T-cell (primary cell): Measurements from ENCODE around the gene ARPP21. TPM values are rescaled to one million over a fixed set of nuclear protein-coding genes. Genes with fewer than 3 reads are reported as not detected.

ENCODE experiments used
- ATAC-seq, 4 experiments: fragments of 200-7000 bp in 3 of 4; fragments of 150-1000 bp in 1 of 4; cut with Tn5 transposase; replicated peaks in 1 of 4; 1 replicate in 3 of 4; 2 replicates in 1 of 4; pipeline ENCODE4 v1.10.0; 2021; ENCODE audit warnings: moderate library complexity in 3 of 4, mild to moderate bottlenecking in 2 of 4, moderate number of reproducible peaks in 1 of 4
- CTCF ChIA-PET, 2 donors: fragments of 300-600 bp; sonication (Branson Sonifier 250); formaldehyde crosslinking; loops; one replicate each; lab custom pipeline; 2022; ENCODE audit warnings: antibody characterized with exemption in 2 of 2; lab: Charles Lee
- POLR2A ChIA-PET, 2 donors: fragments of 300-600 bp; sonication (Branson Sonifier 250); formaldehyde crosslinking; loops; one replicate each; lab custom pipeline; 2022; ENCODE audit warnings: antibody characterized with exemption in 2 of 2; lab: Charles Lee
- DNase-seq, 35 experiments: peaks; one replicate each; pipeline versions ENCODE4 v3.0.0 to v3.0.0-alpha.2; 2013 to 2023
- H3K27ac ChIP-seq: one replicate; pipeline ENCODE4 v1.5.1; 2013; ENCODE audit warnings: low read length
- H3K27me3 ChIP-seq, 2 experiments: replicated peaks in 1 of 2; 1 replicate in 1 of 2; 2 replicates in 1 of 2; pipeline versions ENCODE4 v1.6.1 to v1.7.0; 2013; ENCODE audit warnings: low read length in 1 of 2, mixed read lengths in 1 of 2; ENCODE audit not compliant: control insufficient read depth in 2 of 2, insufficient read depth in 2 of 2; ENCODE audit errors: extremely low read depth in 1 of 2
- H3K36me3 ChIP-seq, 2 donors: 1 replicate in 1 of 2; 2 replicates in 1 of 2; pipeline versions ENCODE4 v1.6.1 to v1.7.0; 2013; ENCODE audit warnings: low read length in 1 of 2; ENCODE audit not compliant: control insufficient read depth in 2 of 2, insufficient read depth in 1 of 2; ENCODE audit errors: extremely low read depth in 1 of 2
- H3K4me1 ChIP-seq, 2 experiments: 1 replicate in 1 of 2; 2 replicates in 1 of 2; pipeline versions ENCODE4 v1.6.1 to v1.7.0; 2013; ENCODE audit warnings: low read length in 2 of 2, mixed read lengths in 1 of 2; ENCODE audit not compliant: insufficient read depth in 2 of 2, control insufficient read depth in 1 of 2; ENCODE audit errors: extremely low read depth in 1 of 2
- H3K4me3 ChIP-seq, 2 donors: 1 replicate in 1 of 2; 2 replicates in 1 of 2; pipeline versions ENCODE4 v1.5.1 to v1.7.0; 2013; ENCODE audit warnings: mild to moderate bottlenecking in 2 of 2, low read length in 1 of 2, moderate library complexity in 1 of 2; ENCODE audit not compliant: control insufficient read depth in 1 of 2; ENCODE audit errors: extremely low read depth in 1 of 2
- H3K9me3 ChIP-seq: 2 replicates; pipeline ENCODE4 v1.7.0; 2013
- H3K27ac Mint-ChIP-seq, 2 donors: one replicate each; pipeline ENCODE4 v1.8.0; 2020 to 2021; ENCODE audit warnings: mild to moderate bottlenecking in 2 of 2, mixed read lengths in 2 of 2
- H3K27me3 Mint-ChIP-seq, 2 donors: one replicate each; pipeline ENCODE4 v1.8.0; 2021 to 2022; ENCODE audit warnings: mixed read lengths in 2 of 2
- H3K36me3 Mint-ChIP-seq: one replicate; pipeline ENCODE4 v1.8.0; 2021; ENCODE audit warnings: mixed read lengths
- H3K4me1 Mint-ChIP-seq, 3 donors: one replicate each; pipeline ENCODE4 v1.8.0; 2020 to 2022; ENCODE audit warnings: mixed read lengths in 3 of 3, mild to moderate bottlenecking in 1 of 3
- H3K4me3 Mint-ChIP-seq, 3 donors: one replicate each; pipeline ENCODE4 v1.8.0; 2020 to 2022; ENCODE audit warnings: mild to moderate bottlenecking in 3 of 3, mixed read lengths in 3 of 3, moderate library complexity in 3 of 3
- H3K9me3 Mint-ChIP-seq, 3 donors: one replicate each; pipeline ENCODE4 v1.8.0; 2020 to 2022; ENCODE audit warnings: mixed read lengths in 3 of 3
- WGBS: methylation state at CpG from one replicate; pipeline ENCODE4 v1.1.5; 2013; ENCODE audit warnings: missing lambda C conversion rate; ENCODE audit not compliant: insufficient coverage; 5-methylcytosine and 5-hydroxymethylcytosine counted together
- total RNA-seq, 35 experiments: library from RNA in 6 of 35; stranded (reverse) in 6 of 35; fragments of 120-200 nt in 1 of 35; gene quantifications; one replicate each; pipeline versions ENCODE4 v1.2.1 to v1.2.4 and lab custom pipeline; 2013 to 2026

ARPP21 gene
- total RNA-seq, 5 donors from 2014 or later (not counting 1 experiment from before 2014, with no cell fraction given): not detected

DNA sequence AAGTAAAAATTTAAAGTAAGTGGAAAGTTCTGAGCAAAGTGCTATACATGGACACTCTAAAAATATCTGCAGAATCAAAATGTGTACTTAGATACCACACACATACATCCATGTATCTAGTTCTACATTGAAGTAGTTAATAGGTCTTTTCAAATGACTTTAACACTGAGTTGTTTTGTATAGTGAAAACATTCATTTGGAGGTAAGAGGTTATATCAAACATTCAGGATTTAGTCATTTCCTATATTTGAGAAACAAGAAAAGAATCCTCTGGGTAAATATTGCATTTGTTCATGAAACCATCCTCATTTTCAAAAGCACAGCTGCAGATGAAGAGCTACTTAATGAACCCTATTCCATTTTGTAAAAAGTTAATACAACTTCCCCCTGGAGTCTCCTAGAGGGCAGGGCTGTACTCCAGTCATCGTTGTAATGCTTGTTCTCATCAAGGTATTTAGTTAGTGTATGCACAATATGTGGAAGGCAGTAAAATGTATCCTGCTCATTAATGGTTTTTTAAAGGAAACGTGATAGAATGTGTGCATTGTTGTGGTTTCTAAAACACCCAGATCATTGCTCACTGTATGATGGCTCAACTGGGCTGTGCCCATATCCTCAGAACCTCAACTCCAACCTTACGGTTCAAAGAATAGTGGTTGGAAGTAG, 26.2 kb downstream of the ARPP21 start:
- H3K4me3 Mint-ChIP-seq: no peak overlapping the region
- Histone ChIP-seq H3K9me3 (no peaks in the 10 kb centered on the region), H3K4me3 (no peak overlapping the region), H3K36me3 (no peaks in the 10 kb centered on the region), H3K27ac (no peak overlapping the region), H3K27me3 (no peaks in the 10 kb centered on the region), H3K4me1 (peaks cover 0 to 2% of the 10 kb centered on the region in 2 experiments)
- POLR2A ChIA-PET: no interaction called here
- no peak for ATAC-seq
- no peaks in the 10 kb centered on the region for H3K4me1 Mint-ChIP-seq
- no peak for DNase-seq
- H3K9me3 Mint-ChIP-seq: no peaks in the 10 kb centered on the region
- no peaks in the 10 kb centered on the region for H3K27me3 Mint-ChIP-seq
- no CpG with 5 or more reads among the region's 3 CpGs for WGBS
- CTCF ChIA-PET: no interaction called here
- no peak overlapping the region for H3K27ac Mint-ChIP-seq
- no peaks in the 10 kb centered on the region for H3K36me3 Mint-ChIP-seq

DNA sequence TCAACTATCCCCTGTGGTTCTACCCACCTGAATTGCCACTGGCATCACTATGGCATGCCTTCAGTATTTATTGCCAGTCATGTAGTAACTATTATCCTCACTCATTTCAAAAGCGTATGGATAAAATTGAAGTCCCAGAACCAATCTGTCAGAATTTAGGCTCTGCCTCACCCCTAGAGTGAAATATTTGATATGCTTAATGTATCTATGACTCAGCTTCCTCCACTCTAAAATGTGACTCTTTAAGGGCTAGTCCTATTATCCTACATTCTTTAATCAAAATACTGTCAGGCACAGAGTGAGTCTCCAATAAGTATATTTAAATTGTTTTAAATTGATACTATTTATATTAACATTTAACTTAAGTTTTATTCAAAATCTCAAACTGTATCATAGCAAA, 27.6 kb downstream of the ARPP21 start:
- Histone ChIP-seq H3K36me3 (no peaks in the 10 kb centered on the region), H3K27me3 (no peaks in the 10 kb centered on the region), H3K27ac (no peak overlapping the region), H3K4me1 (peaks cover 0 to 2% of the 10 kb centered on the region in 2 experiments), H3K9me3 (no peaks in the 10 kb centered on the region), H3K4me3 (no peak overlapping the region)
- ATAC-seq: no peak
- Mint-ChIP-seq H3K4me3 (no peak overlapping the region), H3K36me3 (no peaks in the 10 kb centered on the region), H3K27ac (no peak overlapping the region), H3K27me3 (no peaks in the 10 kb centered on the region), H3K4me1 (no peaks in the 10 kb centered on the region), H3K9me3 (peaks cover 0 to 2% (median 0%) of the 10 kb centered on the region in 3 donors)
- POLR2A ChIA-PET: no interaction called here
- WGBS: no CpG with 5 or more reads among the region's 1 CpG
- no peak for DNase-seq
- CTCF ChIA-PET: no interaction called here

DNA sequence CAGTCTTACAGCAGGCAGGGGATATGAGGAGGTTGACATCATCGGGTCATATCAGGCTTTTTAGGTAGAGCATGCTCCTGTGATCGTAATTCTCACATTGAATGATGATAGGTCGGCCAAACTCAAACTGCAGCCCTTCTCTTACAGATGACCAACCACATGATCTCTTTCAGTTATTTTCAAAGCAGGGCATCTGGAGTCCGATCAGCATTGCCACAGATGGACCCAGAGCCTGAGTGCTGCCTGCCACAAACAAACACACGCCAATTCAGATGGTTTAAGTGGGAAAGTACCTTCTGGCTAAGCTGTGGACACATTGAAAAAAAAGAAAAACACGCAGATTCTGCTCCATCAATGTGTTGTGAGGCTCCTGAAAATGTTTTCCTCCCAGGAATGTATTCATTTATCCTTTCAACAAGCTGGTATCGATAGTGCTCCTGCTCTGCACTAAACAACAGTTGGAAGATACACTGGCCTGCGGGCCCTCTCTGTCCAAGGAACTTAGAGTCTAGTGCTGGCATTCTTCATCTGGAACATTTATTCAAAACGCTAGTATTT, 31.2 kb downstream of the ARPP21 start:
- Histone ChIP-seq H3K9me3 (no peaks in the 10 kb centered on the region), H3K27ac (no peak overlapping the region), H3K36me3 (no peaks in the 10 kb centered on the region), H3K27me3 (no peaks in the 10 kb centered on the region), H3K4me1 (peaks cover 0 to 1% of the 10 kb centered on the region in 2 experiments), H3K4me3 (no peak overlapping the region)
- H3K9me3 Mint-ChIP-seq: peaks cover 0 to 2% (median under 1%) of the 10 kb centered on the region in 3 donors
- H3K36me3 Mint-ChIP-seq: no peaks in the 10 kb centered on the region
- ChIA-PET POLR2A (no interaction called here), CTCF (no interaction called here)
- H3K27me3 Mint-ChIP-seq: no peaks in the 10 kb centered on the region
- no peaks in the 10 kb centered on the region for H3K4me1 Mint-ChIP-seq
- H3K4me3 Mint-ChIP-seq: no peak overlapping the region
- no peak overlapping the region for H3K27ac Mint-ChIP-seq
- DNase-seq (no peak), ATAC-seq (no peak)
- WGBS: 73% methylated on average over 8 of the region's 9 CpGs

- Histone ChIP-seq H3K4me3 (no peak overlapping the region), H3K27me3 (no peaks in the 10 kb centered on the region), H3K9me3 (no peaks in the 10 kb centered on the region), H3K27ac (no peak overlapping the region), H3K4me1 (no peaks in the 10 kb centered on the region), H3K36me3 (no peaks in the 10 kb centered on the region)
- ChIA-PET CTCF (no interaction called here), POLR2A (no interaction called here)
- no peak overlapping the region for H3K4me3 Mint-ChIP-seq
- H3K36me3 Mint-ChIP-seq: no peaks in the 10 kb centered on the region
- H3K9me3 Mint-ChIP-seq: peaks cover 0 to 3% (median 2%) of the 10 kb centered on the region in 3 donors
- no peaks in the 10 kb centered on the region for H3K4me1 Mint-ChIP-seq
- no peak overlapping the region for H3K27ac Mint-ChIP-seq
- ATAC-seq (no peak), DNase-seq (no peak)
- no peaks in the 10 kb centered on the region for H3K27me3 Mint-ChIP-seq
- 20% methylated on average over 1 of the region's 2 CpGs for WGBS
Observed at GRCh38 chr3:35671483-35671882, 32.2 kb downstream of the ARPP21 start.

GRCh38 chr3:35673017-35673416, 33.7 kb downstream of the ARPP21 start:
- no peak overlapping the region for H3K27ac ChIP-seq
- peaks cover 0 to 3% (median 2%) of the 10 kb centered on the region in 3 donors for H3K9me3 Mint-ChIP-seq
- H3K27me3 Mint-ChIP-seq: no peaks in the 10 kb centered on the region
- no peak overlapping the region for H3K27ac Mint-ChIP-seq
- WGBS: 71% methylated on average over 1 of the region's 3 CpGs
- no peaks in the 10 kb centered on the region for H3K36me3 Mint-ChIP-seq
- no peaks in the 10 kb centered on the region for H3K9me3 ChIP-seq
- ATAC-seq: no peak
- H3K4me1 Mint-ChIP-seq: no peaks in the 10 kb centered on the region
- H3K4me1 ChIP-seq: no peaks in the 10 kb centered on the region
- H3K4me3 ChIP-seq: no peak overlapping the region
- H3K36me3 ChIP-seq: no peaks in the 10 kb centered on the region
- ChIA-PET CTCF (interaction anchor here in 1 of 2 donors (0.5 kb wide), 1 partner anchor 1287 kb away, joined by 7 read pairs; no protein-coding TSS in a partner anchor), POLR2A (no interaction called here)
- no peak overlapping the region for H3K4me3 Mint-ChIP-seq
- no peak for DNase-seq
- no peaks in the 10 kb centered on the region for H3K27me3 ChIP-seq

DNA sequence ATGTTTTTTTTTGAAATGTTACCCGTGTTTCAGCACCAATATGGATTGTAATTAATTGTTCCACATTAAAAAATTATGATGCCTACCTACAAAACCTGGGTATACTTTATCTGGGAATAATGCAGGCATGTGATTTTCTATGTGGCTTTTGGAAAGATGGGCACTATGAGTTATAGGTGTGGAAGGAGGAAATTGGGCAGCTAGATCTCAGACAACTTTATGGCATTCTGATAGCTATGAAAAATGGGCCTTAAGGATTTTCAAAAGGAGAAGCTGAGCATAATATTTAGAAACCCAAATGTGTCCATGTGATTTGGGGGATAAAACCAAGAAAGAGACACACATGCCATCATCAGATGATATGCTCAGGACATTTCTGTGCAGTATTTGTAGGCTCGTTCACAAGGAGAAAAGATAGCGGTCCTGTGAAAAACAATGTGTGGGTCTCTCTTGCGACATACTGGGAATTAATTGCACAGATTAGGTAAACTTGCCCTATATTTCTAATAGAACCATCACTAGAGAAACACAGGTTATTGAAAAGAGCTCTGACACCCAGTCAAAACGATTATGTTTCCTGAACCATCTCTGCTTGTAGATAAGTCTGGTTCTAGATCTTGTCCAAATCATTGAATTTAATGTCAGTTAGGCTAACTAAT, 35.3 kb downstream of the ARPP21 start:
- no peaks in the 10 kb centered on the region for H3K36me3 Mint-ChIP-seq
- ChIA-PET CTCF (no interaction called here), POLR2A (no interaction called here)
- Histone ChIP-seq H3K4me3 (no peak overlapping the region), H3K9me3 (no peaks in the 10 kb centered on the region), H3K4me1 (no peaks in the 10 kb centered on the region), H3K36me3 (no peaks in the 10 kb centered on the region), H3K27me3 (no peaks in the 10 kb centered on the region), H3K27ac (no peak overlapping the region)
- no peaks in the 10 kb centered on the region for H3K27me3 Mint-ChIP-seq
- no peak overlapping the region for H3K4me3 Mint-ChIP-seq
- WGBS: 80% methylated on average over 1 of the region's 5 CpGs
- H3K4me1 Mint-ChIP-seq: no peaks in the 10 kb centered on the region
- ATAC-seq (no peak), DNase-seq (no peak)
- no peak overlapping the region for H3K27ac Mint-ChIP-seq
- peaks cover 0 to 3% (median 2%) of the 10 kb centered on the region in 3 donors for H3K9me3 Mint-ChIP-seq
